GM12892 (cell line): Measurements from ENCODE around the gene PRSS53.

Source experiments
- DNase-seq: peaks from one replicate; pipeline ENCODE4 v3.0.0; 2011; ENCODE audit not compliant: insufficient read length
- FAIRE-seq: peaks from 2 replicates; lab custom pipeline; 2011; peaks lifted over from hg19 to GRCh38; lab: Jason Lieb, UNC
- POLR2A ChIP-seq: IDR thresholded peaks from 2 replicates; pipeline ENCODE4 v1.6.1; 2011; ENCODE audit warnings: low read depth, low read length, control low read depth
- POLR2AphosphoS5 ChIP-seq: IDR thresholded peaks from 2 replicates; pipeline ENCODE4 v1.6.1; 2011; ENCODE audit warnings: low read depth, low read length, control low read depth
- TAF1 ChIP-seq: IDR thresholded peaks from 2 replicates; pipeline ENCODE4 v1.6.1; 2011; ENCODE audit warnings: low read depth, mild to moderate bottlenecking, control low read depth, low read length, borderline replicate concordance

The PRSS53 gene

GRCh38 chr16:31113121-31114120, 24.7 kb upstream of the PRSS53 start:
- DNase-seq = no peak
- FAIRE-seq = no peak
- TF ChIP-seq POLR2A = no peak
- TF ChIP-seq TAF1 = no peak
- TF ChIP-seq POLR2AphosphoS5 = no peak

DNA sequence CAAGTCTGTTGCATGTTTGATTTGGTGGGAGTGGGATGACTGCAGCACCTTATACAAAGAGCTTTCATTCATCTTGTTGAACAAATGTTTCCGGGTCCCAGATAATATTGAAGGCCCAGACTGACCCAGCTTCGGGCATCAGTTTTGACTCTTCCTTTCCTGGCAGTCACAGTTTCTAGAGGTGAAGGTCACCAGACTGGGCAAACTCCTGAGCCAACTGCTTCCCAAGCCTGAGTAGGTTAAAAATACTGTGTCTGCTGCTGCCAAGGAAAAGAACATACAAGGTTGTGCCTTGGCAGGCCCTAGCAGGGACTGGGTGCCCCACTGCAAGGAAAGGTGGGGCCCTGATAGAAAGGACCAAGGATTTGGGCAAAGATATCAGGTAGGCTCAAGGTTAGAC, 24.0 kb upstream of the PRSS53 start:
- FAIRE-seq (no peak), DNase-seq (no peak)
- no peak for TF ChIP-seq POLR2AphosphoS5

DNA sequence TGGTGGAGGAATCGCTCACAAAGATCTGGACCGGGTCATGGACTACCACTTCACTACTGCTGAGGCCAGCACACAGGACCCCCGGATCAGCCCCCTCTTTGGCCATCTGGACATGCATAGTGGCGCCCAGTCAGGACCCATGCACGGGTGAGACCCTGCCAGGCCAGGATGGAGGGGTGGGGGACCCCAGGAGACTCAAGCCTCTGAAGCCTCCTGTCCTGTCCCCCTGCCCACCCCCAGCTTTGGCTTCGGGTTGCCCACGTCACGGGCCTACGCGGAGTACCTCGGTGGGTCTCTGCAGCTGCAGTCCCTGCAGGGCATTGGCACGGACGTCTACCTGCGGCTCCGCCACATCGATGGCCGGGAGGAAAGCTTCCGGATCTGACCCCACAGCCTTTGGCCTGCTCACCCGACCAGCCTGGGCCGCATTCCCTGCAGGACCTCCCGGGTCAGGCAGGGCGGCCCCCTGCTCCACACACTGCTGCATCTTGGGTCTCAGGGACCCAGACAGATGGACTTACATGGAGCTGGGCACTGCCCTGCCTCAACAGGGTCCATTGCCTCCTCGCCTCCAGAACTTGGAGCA, 23.2 kb upstream of the PRSS53 start:
- FAIRE-seq = no peak
- TF ChIP-seq POLR2A = no peak
- TF ChIP-seq TAF1 = no peak
- TF ChIP-seq POLR2AphosphoS5 = no peak
- DNase-seq = no peak

- DNase-seq (no peak), FAIRE-seq (no peak)
- TF ChIP-seq TAF1 = no peak
- no peak for TF ChIP-seq POLR2A
- TF ChIP-seq POLR2AphosphoS5 = no peak
Observed at GRCh38 chr16:31110106-31111034, 21.6 kb upstream of the PRSS53 start.

- FAIRE-seq (no peak), DNase-seq (no peak)
- TF ChIP-seq TAF1 = no peak
- no peak for TF ChIP-seq POLR2AphosphoS5
- TF ChIP-seq POLR2A = no peak
Observed at GRCh38 chr16:31109622-31110021, 20.9 kb upstream of the PRSS53 start.

DNA sequence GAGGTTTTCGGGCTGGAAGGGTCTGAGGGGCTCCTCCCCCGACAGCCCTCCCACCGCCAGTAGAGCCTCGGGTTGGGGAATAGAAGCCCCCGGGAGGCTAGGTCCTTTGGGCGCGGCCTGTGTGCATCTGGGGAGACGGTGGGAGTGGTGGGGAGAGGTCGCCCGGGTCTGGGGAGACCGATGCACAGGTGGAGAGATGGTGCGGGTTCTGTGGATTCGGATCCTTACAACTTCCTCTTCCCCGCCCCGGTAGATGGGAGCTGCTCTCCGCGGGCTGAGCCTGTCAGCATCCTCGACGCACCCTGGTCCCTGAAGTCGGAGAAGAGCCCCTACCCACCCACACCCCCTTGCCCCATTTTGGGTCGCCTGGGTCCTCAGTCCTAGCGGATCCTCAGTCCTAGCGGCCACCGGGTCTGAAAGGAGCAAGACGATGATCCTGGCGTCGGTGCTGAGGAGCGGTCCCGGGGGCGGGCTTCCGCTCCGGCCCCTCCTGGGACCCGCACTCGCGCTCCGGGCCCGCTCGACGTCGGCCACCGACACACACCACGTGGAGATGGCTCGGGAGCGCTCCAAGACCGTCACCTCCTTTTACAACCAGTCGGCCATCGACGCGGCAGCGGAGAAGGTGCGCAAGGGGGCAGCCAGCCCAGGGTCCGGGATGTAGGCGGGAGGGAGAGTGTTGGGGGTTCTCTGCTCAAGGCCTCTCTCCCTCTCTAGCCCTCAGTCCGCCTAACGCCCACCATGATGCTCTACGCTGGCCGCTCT, 20.2 kb upstream of the PRSS53 start:
- no peak for TF ChIP-seq POLR2A
- TF ChIP-seq TAF1 = no peak
- TF ChIP-seq POLR2AphosphoS5 = no peak
- no peak for FAIRE-seq
- no peak for DNase-seq

GRCh38 chr16:31108035-31108793, 19.5 kb upstream of the PRSS53 start, which contains the start of gene BCKDK:
Gene BCKDK, plus strand, starts transcription at chr16:31108386. Its CDS starts 838 bp downstream, at chr16:31109224.
- peak; percentile 95 for DNase-seq
- FAIRE-seq = peak; percentile 95
- TF ChIP-seq POLR2A (peak; percentile 60; the same call in 1 of the 2 replicates), TAF1 (no peak), POLR2AphosphoS5 (0 out of 2 replicates have a peak, but pooled peaks have one; percentile 32)

DNA sequence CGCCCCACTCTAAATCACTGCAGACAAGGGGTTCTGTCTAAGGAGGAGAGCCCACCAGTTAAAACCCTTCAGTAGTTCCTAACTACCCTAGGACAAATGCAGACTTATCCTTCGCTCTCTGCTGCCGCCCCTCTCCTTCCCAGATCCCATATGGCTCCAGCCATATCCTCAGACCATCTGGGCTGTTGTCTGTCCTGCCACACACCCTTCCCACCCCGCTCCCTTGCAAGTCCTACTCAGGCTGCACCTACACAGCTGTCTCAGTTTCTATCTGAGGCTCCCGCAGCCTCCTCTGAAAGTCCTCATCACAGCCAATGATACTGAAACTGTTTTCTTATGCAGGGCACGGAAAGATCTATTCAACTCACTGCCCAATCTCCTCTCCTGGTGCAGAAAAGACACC, 18.7 kb upstream of the PRSS53 start:
- no peak for TF ChIP-seq POLR2A
- TF ChIP-seq POLR2AphosphoS5 = no peak
- no peak for TF ChIP-seq TAF1
- peak; percentile 89 for FAIRE-seq
- peak; percentile 61 for DNase-seq

DNA sequence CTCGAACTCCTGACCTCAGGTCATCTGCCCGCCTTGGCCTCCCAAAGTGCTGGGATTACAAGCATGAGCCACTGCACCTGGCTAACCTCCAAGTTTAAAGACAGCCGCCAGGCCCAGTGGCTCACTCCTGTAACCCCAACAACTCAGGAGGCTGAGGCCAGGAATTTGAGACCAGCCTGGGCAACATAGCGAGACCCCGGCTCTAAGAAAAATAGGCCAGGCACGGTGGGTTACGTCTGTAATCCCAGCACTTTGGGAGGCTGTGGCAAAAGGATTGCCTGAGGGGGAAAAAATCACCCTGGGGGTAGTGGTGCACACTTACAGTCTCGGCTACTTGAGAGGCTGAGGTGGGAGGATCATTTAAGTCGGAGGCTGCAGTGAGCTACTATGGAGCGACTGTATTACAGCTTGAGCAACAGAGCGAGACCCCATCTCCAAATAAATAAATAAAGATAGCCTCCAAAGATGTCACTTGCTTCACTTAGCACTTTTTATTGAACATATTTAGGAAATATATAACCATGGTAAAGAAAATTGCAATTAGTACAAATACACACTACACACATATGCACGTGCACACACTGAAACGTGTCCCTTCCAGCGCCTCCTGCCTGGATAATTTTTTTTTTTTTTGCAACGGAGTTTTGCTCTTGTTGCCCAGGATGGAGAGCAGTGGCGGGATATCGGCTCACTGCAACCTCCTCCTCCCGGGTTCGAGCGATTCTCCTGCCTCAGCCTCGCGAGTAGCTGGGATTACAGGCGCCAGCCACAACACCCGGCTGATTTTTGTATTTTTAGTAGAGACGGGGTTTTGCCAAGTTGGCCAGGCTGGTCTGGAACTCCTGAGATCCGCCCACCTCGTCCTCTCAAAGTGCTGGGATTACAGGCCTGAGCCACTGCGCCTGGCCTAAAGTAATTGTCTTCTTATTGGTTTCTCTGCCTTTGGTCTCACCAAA, 18.0 kb upstream of the PRSS53 start:
- TF ChIP-seq POLR2AphosphoS5 = no peak
- no peak for TF ChIP-seq TAF1
- TF ChIP-seq POLR2A = no peak
- FAIRE-seq (no peak), DNase-seq (no peak)
